Activated CD4-positive, alpha-beta T cell treated with anti-CD3 and anti-CD28 coated beads, Interleukin-2, amount 10 ng/mL, durations not matched to agents 7 days and 5 days (primary cell): ENCODE results near the gene RHEBL1. TPM values are rescaled to one million over a fixed set of nuclear protein-coding genes. Genes with fewer than 3 reads are reported as not detected.

Experiments
- CTCF ChIA-PET: fragments of 350-600 bp; sonication (Branson Sonifier 250); formaldehyde crosslinking; loops from one replicate; lab custom pipeline; 2021; ENCODE audit warnings: antibody characterized with exemption; lab: Charles Lee
- POLR2A ChIA-PET: fragments of 350-600 bp; sonication (Branson Sonifier 250); formaldehyde crosslinking; loops from one replicate; lab custom pipeline; 2021; ENCODE audit warnings: antibody characterized with exemption; lab: Charles Lee
- DNase-seq: peaks from one replicate; pipeline ENCODE4 v3.0.0-alpha.2; 2020
- H3K27ac Mint-ChIP-seq: one replicate; pipeline ENCODE4 v1.8.0; 2021; ENCODE audit warnings: mild to moderate bottlenecking, moderate library complexity, mixed read lengths
- H3K27me3 Mint-ChIP-seq: one replicate; pipeline ENCODE4 v1.8.0; 2021; ENCODE audit warnings: mixed read lengths
- H3K36me3 Mint-ChIP-seq: one replicate; pipeline ENCODE4 v1.8.0; 2021; ENCODE audit warnings: low read depth, mixed read lengths
- H3K4me1 Mint-ChIP-seq: one replicate; pipeline ENCODE4 v1.8.0; 2021; ENCODE audit warnings: mixed read lengths
- H3K4me3 Mint-ChIP-seq: one replicate; pipeline ENCODE4 v1.8.0; 2021; ENCODE audit warnings: mild to moderate bottlenecking, moderate library complexity, mixed read lengths
- H3K9me3 Mint-ChIP-seq: one replicate; pipeline ENCODE4 v1.8.0; 2021; ENCODE audit warnings: mixed read lengths
- total RNA-seq, 2 experiments: library from RNA; stranded (reverse); gene quantifications; one replicate each; pipeline ENCODE4 v1.2.3, GENCODE V29; 2021

RHEBL1 gene
- total RNA-seq, 2 experiments from 2014 or later, result 4.6 to 6.4 TPM

- Mint-ChIP-seq H3K9me3 (no peaks in the 10 kb centered on the region), H3K27ac (no peak overlapping the region), H3K36me3 (peaks cover 60% of the 10 kb centered on the region), H3K4me3 (no peak overlapping the region), H3K4me1 (peaks cover 3% of the 10 kb centered on the region), H3K27me3 (no peaks in the 10 kb centered on the region)
- DNase-seq, result no peak
- POLR2A ChIA-PET, result no interaction called here
- CTCF ChIA-PET, result interaction anchor here (0.6 to 1.5 kb wide), 7 partner anchors 10 to 262 kb away, joined by 3 to 5 read pairs (median 4); no protein-coding TSS in a partner anchor
Measured at GRCh38 chr12:49039421-49040363, 30.1 kb downstream of the RHEBL1 start.

- Mint-ChIP-seq H3K27ac (no peak overlapping the region), H3K27me3 (no peaks in the 10 kb centered on the region), H3K36me3 (peaks cover 49% of the 10 kb centered on the region), H3K9me3 (no peaks in the 10 kb centered on the region), H3K4me3 (no peak overlapping the region), H3K4me1 (no peaks in the 10 kb centered on the region)
- CTCF ChIA-PET, result interaction anchor here (0.7 to 1.5 kb wide), 4 partner anchors 10 to 61 kb away, joined by 3 to 5 read pairs (median 4); no protein-coding TSS in a partner anchor
- POLR2A ChIA-PET, result no interaction called here
- DNase-seq, result no peak
Measured at GRCh38 chr12:49038291-49038955, 31.4 kb downstream of the RHEBL1 start.

GRCh38 chr12:49037947-49038237 lies 31.9 kb downstream of the RHEBL1 start:
- POLR2A ChIA-PET, result no interaction called here
- H3K9me3 Mint-ChIP-seq, result no peaks in the 10 kb centered on the region

GRCh38 chr12:49037111-49037946 lies 32.5 kb downstream of the RHEBL1 start:
- H3K36me3 Mint-ChIP-seq, result peaks cover 39% of the 10 kb centered on the region
- no peaks in the 10 kb centered on the region for H3K27me3 Mint-ChIP-seq
- H3K4me3 Mint-ChIP-seq, result no peak overlapping the region
- no peaks in the 10 kb centered on the region for H3K9me3 Mint-ChIP-seq
- ChIA-PET POLR2A (no interaction called here), CTCF (interaction anchor here (0.8 to 1.5 kb wide), 12 partner anchors 8 to 184 kb away, joined by 3 to 7 read pairs (median 4); no protein-coding TSS in a partner anchor)
- H3K27ac Mint-ChIP-seq, result no peak overlapping the region
- H3K4me1 Mint-ChIP-seq, result no peaks in the 10 kb centered on the region
- no peak for DNase-seq

More at GRCh38 chr12:49037947-49038237, 31.9 kb downstream of the RHEBL1 start:
- no peak for DNase-seq
- no peaks in the 10 kb centered on the region for H3K27me3 Mint-ChIP-seq
- CTCF ChIA-PET, result interaction anchor here (0.7 to 1.5 kb wide), 7 partner anchors 8 to 60 kb away, joined by 3 to 5 read pairs (median 4); no protein-coding TSS in a partner anchor
- H3K36me3 Mint-ChIP-seq, result peaks cover 43% of the 10 kb centered on the region
- H3K4me1 Mint-ChIP-seq, result no peaks in the 10 kb centered on the region
- H3K4me3 Mint-ChIP-seq, result no peak overlapping the region
- H3K27ac Mint-ChIP-seq, result no peak overlapping the region

GRCh38 chr12:49036029-49036428 lies 33.8 kb downstream of the RHEBL1 start:
- H3K27me3 Mint-ChIP-seq, result no peaks in the 10 kb centered on the region
- no peak overlapping the region for H3K4me3 Mint-ChIP-seq
- H3K27ac Mint-ChIP-seq, result no peak overlapping the region
- no peak for DNase-seq
- H3K9me3 Mint-ChIP-seq, result no peaks in the 10 kb centered on the region
- no peaks in the 10 kb centered on the region for H3K4me1 Mint-ChIP-seq
- H3K36me3 Mint-ChIP-seq, result peaks cover 32% of the 10 kb centered on the region
- ChIA-PET POLR2A (interaction anchor here (0.7 kb wide), 2 partner anchors 20 to 58 kb away, joined by 5 read pairs; no protein-coding TSS in a partner anchor), CTCF (interaction anchor here (1.1 to 1.6 kb wide), 6 partner anchors 8 to 197 kb away, joined by 3 to 7 read pairs (median 4); no protein-coding TSS in a partner anchor)

GRCh38 chr12:49034286-49034622 lies 35.5 kb downstream of the RHEBL1 start:
- peaks cover 3% of the 10 kb centered on the region for H3K4me1 Mint-ChIP-seq
- H3K36me3 Mint-ChIP-seq, result peaks cover 27% of the 10 kb centered on the region
- ChIA-PET CTCF (interaction anchor here (0.9 kb wide), 1 partner anchor 12 kb away, joined by 3 read pairs; no protein-coding TSS in a partner anchor), POLR2A (interaction anchor here (0.5 kb wide), 1 partner anchor 182 kb away, joined by 6 read pairs; the partner anchor contains the start of gene DDX23)
- H3K9me3 Mint-ChIP-seq, result no peaks in the 10 kb centered on the region
- no peak for DNase-seq
- no peak overlapping the region for H3K27ac Mint-ChIP-seq
- no peak overlapping the region for H3K4me3 Mint-ChIP-seq
- H3K27me3 Mint-ChIP-seq, result no peaks in the 10 kb centered on the region

- H3K36me3 Mint-ChIP-seq, result peaks cover 26% of the 10 kb centered on the region
- H3K27ac Mint-ChIP-seq, result no peak overlapping the region
- CTCF ChIA-PET, result interaction anchor here (0.9 to 1.6 kb wide), 2 partner anchors 10 to 12 kb away, joined by 3 to 8 read pairs; no protein-coding TSS in a partner anchor
- H3K9me3 Mint-ChIP-seq, result no peaks in the 10 kb centered on the region
- DNase-seq, result no peak
- H3K4me1 Mint-ChIP-seq, result peaks cover 3% of the 10 kb centered on the region
- H3K4me3 Mint-ChIP-seq, result no peak overlapping the region
- POLR2A ChIA-PET, result interaction anchor here (0.5 kb wide), 1 partner anchor 182 kb away, joined by 6 read pairs; the partner anchor contains the start of gene DDX23
- no peaks in the 10 kb centered on the region for H3K27me3 Mint-ChIP-seq
Measured at GRCh38 chr12:49033611-49034285, 36.0 kb downstream of the RHEBL1 start.

GRCh38 chr12:49032679-49033447 lies 36.9 kb downstream of the RHEBL1 start:
- peaks cover 3% of the 10 kb centered on the region for H3K4me1 Mint-ChIP-seq
- no peak overlapping the region for H3K4me3 Mint-ChIP-seq
- H3K36me3 Mint-ChIP-seq, result peaks cover 24% of the 10 kb centered on the region
- H3K9me3 Mint-ChIP-seq, result no peaks in the 10 kb centered on the region
- ChIA-PET POLR2A (no interaction called here), CTCF (interaction anchor here (1.6 kb wide), 1 partner anchor 11 kb away, joined by 8 read pairs; no protein-coding TSS in a partner anchor)
- H3K27ac Mint-ChIP-seq, result peak overlapping the region; percentile 13
- no peaks in the 10 kb centered on the region for H3K27me3 Mint-ChIP-seq
- DNase-seq, result no peak

- Mint-ChIP-seq H3K27ac (no peak overlapping the region), H3K9me3 (no peaks in the 10 kb centered on the region), H3K4me3 (no peak overlapping the region), H3K36me3 (peaks cover 30% of the 10 kb centered on the region), H3K4me1 (peaks cover 3% of the 10 kb centered on the region), H3K27me3 (no peaks in the 10 kb centered on the region)
- ChIA-PET POLR2A (no interaction called here), CTCF (interaction anchor here (1.6 to 2.4 kb wide), 2 partner anchors 11 kb away, joined by 8 to 9 read pairs; no protein-coding TSS in a partner anchor)
- no peak for DNase-seq
Measured at GRCh38 chr12:49032276-49032675, 37.5 kb downstream of the RHEBL1 start.

- Mint-ChIP-seq H3K27ac (no peak overlapping the region), H3K4me1 (peaks cover 3% of the 10 kb centered on the region), H3K4me3 (no peak overlapping the region), H3K9me3 (no peaks in the 10 kb centered on the region), H3K27me3 (no peaks in the 10 kb centered on the region), H3K36me3 (peaks cover 29% of the 10 kb centered on the region)
- ChIA-PET CTCF (interaction anchor here (1.7 to 2.4 kb wide), 2 partner anchors 12 to 34 kb away, joined by 5 to 9 read pairs; no protein-coding TSS in a partner anchor), POLR2A (no interaction called here)
- no peak for DNase-seq
Measured at GRCh38 chr12:49031573-49032161, 38.1 kb downstream of the RHEBL1 start.
